ENCODE measurements around the gene EXOC4.
A peak's percentile ranks its signal among the peaks of the same experiment; 100 is the strongest.

Gene EXOC4

GRCh38 chr7:133724694-133725093 lies 471.8 kb downstream of the EXOC4 start:
- no peak for DNase-seq
- intact Hi-C loops (cut with DNase I), result no loop called here

DNA sequence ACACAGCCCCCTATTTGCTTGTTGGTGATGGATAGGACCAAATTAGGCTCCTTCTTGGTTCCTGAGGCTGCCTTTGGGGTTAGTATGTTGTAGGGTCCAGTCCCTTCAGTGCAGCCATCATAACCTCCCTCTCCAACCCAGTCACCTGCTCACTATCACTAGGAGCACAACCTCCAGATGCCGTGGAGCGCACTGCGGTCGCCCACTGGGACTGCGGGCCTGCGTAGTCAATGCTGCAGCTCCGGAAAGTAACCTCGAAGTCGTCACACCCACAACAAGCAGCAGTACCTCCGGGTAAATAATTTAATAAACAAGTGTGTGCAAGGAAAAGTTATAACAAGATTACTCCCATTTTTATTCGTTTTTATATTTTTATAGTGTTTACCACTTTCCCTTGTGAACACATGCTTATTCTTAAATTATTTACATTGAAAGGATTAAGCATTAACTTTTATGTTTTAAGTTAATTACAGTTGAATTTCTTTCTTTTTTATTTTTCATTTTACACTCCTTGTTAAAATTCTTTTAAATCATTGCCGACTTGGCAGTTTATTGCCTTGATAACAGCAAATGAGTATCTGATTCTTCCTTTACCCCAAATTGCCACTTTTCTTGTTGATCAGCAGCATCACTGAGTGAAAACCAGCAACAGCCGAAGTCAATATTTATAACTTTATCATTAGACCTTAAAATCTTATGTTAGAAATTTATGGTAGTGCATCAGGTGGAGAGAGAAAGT lies 474.8 kb downstream of the EXOC4 start:
- DNase-seq, result no peak
- intact Hi-C loops (cut with DNase I), result no loop called here

- intact Hi-C loops (cut with DNase I), result no loop called here
- DNase-seq, result no peak
Measured at GRCh38 chr7:133730360-133730759, 477.5 kb downstream of the EXOC4 start.

GRCh38 chr7:133733401-133733800 lies 480.5 kb downstream of the EXOC4 start:
- DNase-seq, result peak in 1 of 10 donors; percentile 65
- intact Hi-C loops (cut with DNase I), result no loop called here

- intact Hi-C loops (cut with DNase I), result no loop called here
- DNase-seq, result no peak
Measured at GRCh38 chr7:133735222-133735621, 482.3 kb downstream of the EXOC4 start.

- intact Hi-C loops (cut with DNase I), result no loop called here
Measured at GRCh38 chr7:133739817-133740216, 486.9 kb downstream of the EXOC4 start.

DNA sequence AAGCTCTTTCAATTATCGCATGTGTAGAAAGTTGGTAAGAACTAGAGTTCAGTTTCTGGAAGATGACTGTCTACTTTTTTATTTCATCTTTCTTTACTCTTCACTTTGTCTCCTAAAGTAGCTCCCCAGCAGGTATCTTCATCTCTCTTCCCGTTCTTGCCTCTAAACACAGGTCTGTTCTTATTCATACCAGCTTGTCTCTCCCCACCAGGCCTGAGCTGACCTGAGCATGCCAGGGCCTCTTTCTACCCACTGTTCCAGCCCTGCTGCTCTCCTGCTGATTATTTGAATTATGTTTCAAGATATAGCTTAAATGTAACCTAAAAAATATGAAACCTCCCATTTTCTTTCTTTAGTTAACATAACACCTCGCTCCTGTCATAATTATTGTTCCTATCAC lies 488.2 kb downstream of the EXOC4 start:
- intact Hi-C loops (cut with DNase I), result no loop called here
- no peak for DNase-seq

More at GRCh38 chr7:133739817-133740216, 486.9 kb downstream of the EXOC4 start:
- DNase-seq, result no peak

DNA sequence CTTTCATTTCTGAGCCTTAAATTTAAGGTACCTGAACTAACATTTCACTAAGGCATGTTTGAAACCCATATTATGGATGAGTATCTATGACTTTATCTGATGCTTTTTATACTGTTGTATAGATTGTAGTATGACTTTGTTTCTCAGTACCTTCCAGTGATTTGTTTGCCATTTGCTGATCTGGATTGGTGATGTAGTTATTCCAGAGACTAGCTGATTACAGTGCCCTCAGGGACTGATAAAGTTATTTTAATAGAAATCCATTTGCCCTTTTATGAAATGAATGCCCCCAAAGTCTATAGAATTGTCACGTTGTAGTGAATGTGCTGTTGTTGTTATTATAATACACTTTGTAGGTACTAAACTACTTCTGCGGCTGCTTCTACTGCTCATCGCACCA lies 488.8 kb downstream of the EXOC4 start:
- intact Hi-C loops (cut with DNase I), result no loop called here
- no peak for DNase-seq

GRCh38 chr7:133742709-133743538 lies 490.0 kb downstream of the EXOC4 start:
- DNase-seq, result no peak
- intact Hi-C loops (cut with DNase I), result no loop called here

GRCh38 chr7:133744451-133744850 lies 491.6 kb downstream of the EXOC4 start:
- intact Hi-C loops (cut with DNase I), result no loop called here
- DNase-seq, result no peak

DNA sequence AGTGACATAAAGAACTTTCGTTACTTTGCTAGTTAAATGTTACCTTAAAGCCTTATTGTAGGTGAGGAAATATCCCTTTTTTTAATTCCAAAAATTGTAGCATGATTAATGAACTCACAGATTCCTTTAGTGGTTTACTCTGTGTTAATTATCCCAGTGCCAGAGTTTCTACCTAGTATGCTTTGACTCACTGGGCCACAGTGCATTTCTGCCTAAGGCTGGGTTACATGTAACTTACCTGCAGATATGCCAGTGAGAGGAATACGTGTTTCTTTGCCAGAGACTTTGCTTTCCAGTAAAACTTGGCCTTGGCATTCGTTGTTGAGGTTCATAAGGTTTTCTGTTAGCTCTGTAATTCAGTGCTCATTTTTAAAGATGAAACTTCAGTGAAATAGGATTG lies 493.4 kb downstream of the EXOC4 start:
- intact Hi-C loops (cut with DNase I), result no loop called here
- no peak for DNase-seq

- DNase-seq, result no peak
- intact Hi-C loops (cut with DNase I), result no loop called here
Measured at GRCh38 chr7:133746847-133747246, 494.0 kb downstream of the EXOC4 start.

GRCh38 chr7:133748443-133749407 lies 495.8 kb downstream of the EXOC4 start:
- intact Hi-C loops (cut with DNase I), result no loop called here
- DNase-seq, result no peak

- DNase-seq, result no peak
- intact Hi-C loops (cut with DNase I), result no loop called here
Measured at GRCh38 chr7:133750287-133750686, 497.4 kb downstream of the EXOC4 start.

GRCh38 chr7:133751079-133751478 lies 498.2 kb downstream of the EXOC4 start:
- intact Hi-C loops (cut with DNase I), result no loop called here
- no peak for DNase-seq

- intact Hi-C loops (cut with DNase I), result no loop called here
- no peak for DNase-seq
Measured at GRCh38 chr7:133753513-133753912, 500.6 kb downstream of the EXOC4 start.

- no peak for DNase-seq
- intact Hi-C loops (cut with DNase I), result no loop called here
Measured at GRCh38 chr7:133754708-133755107, 501.8 kb downstream of the EXOC4 start.

- intact Hi-C loops (cut with DNase I), result no loop called here
- no peak for DNase-seq
Measured at GRCh38 chr7:133755901-133756300, 503.0 kb downstream of the EXOC4 start.

DNA sequence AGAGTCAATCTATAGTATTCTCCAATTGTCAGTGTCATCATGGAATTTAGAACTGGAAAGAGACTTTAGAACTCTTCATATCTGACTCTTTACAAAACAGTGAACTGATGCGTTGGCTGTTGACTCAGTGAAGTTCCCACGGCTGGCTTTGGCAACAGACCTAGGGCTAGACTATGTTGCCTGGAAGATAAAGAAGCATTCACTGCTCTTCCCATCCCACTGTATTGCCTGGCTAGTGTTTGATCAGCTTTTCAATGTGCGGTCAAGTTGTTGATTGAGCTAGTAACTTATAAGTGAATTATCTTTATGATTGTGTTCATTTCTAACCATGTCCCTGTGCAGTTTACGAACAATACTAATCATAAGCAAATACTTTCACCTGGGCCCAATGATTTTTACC lies 508.6 kb downstream of the EXOC4 start:
- no peak for DNase-seq

GRCh38 chr7:133763076-133763640 lies 510.3 kb downstream of the EXOC4 start:
- intact Hi-C loops (cut with DNase I), result no loop called here
- DNase-seq, result no peak

More for the DNA sequence above, 508.6 kb downstream of the EXOC4 start:
- intact Hi-C loops (cut with DNase I), result no loop called here

Measured in posterior cingulate gyrus (tissue), 11 donors.